ENCODE measurements around the gene DPH5. TPM values are rescaled to one million over a fixed set of nuclear protein-coding genes. Genes with fewer than 3 reads are reported as not detected.

The DPH5 gene
- total RNA-seq, 4 donors from 2014 or later, result 12.5 to 18.1 (median 15.1) TPM

DNA sequence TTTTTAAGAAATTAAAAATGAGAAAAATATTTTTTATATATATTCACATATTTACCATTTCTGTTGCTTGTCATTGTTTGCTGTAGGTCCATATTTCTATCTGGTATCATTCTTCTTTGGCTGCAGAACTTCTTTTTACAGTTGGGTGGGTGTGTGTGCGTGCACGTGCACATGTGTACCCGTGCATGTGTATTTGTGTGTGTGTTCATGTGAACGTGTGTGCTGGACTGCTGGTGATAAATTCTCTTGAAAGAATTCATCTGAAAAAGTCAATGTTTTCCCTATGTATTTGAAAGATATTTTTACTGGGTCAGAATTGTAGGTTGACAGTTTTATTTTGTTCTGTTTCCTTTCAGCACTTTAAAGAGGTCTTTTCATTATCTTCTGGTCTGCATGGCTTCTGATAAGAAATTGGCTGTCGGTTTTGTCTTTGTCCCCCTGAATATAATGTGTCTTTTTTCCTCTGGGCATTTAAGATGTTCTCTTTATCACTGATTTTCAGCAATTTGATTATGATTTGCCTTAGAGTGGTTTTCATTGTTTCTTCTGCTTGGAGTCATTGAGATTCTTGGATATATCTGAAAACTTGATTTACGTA is 34.5 kb upstream of the DPH5 start:
- WGBS, result 89% methylated on average over 6 of the region's 6 CpGs
- intact Hi-C loops (cut with DNase I), result no loop called here
- H3K9me3 ChIP-seq, result no peaks in the 10 kb centered on the region
- no peaks in the 10 kb centered on the region for H3K27me3 ChIP-seq
- no peaks in the 10 kb centered on the region for H3K36me3 ChIP-seq
- no peak overlapping the region for H3K4me3 ChIP-seq
- no peak overlapping the region for H3K27ac ChIP-seq (replicated peaks in 1 of 4)
- TF ChIP-seq, protein P1, sequence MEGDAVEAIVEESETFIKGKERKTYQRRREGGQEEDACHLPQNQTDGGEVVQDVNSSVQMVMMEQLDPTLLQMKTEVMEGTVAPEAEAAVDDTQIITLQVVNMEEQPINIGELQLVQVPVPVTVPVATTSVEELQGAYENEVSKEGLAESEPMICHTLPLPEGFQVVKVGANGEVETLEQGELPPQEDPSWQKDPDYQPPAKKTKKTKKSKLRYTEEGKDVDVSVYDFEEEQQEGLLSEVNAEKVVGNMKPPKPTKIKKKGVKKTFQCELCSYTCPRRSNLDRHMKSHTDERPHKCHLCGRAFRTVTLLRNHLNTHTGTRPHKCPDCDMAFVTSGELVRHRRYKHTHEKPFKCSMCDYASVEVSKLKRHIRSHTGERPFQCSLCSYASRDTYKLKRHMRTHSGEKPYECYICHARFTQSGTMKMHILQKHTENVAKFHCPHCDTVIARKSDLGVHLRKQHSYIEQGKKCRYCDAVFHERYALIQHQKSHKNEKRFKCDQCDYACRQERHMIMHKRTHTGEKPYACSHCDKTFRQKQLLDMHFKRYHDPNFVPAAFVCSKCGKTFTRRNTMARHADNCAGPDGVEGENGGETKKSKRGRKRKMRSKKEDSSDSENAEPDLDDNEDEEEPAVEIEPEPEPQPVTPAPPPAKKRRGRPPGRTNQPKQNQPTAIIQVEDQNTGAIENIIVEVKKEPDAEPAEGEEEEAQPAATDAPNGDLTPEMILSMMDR (IDR thresholded peaks at IDR 0.05), result no peak
- TF ChIP-seq EP300 (IDR thresholded peaks at IDR 0.05) (no peak), POLR2A (IDR thresholded peaks at IDR 0.05; ENCODE audit: low read depth) (no peak), POLR2AphosphoS5 (IDR thresholded peaks at IDR 0.05) (no peak)
- no peaks in the 10 kb centered on the region for H3K4me1 ChIP-seq
- no peak for DNase-seq (ENCODE audit: extremely low spot score)

DNA sequence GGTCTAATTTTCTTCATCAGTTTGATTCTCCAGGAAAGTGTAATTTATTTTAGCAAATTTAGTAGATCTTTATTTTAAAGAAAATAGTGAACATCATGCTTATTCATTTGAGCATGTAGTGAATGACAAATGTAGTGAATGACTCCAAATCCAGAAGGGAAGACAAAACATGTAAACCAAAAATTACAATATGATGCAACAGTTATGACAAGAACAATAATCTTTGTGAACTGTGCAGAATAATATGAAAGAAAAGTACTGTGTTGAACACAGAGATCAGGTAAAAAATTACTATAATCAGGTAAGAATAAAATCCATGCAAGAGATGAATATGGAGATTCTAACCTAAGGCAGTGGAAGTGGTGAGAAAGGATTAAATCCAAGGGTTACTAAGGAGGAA is 30.0 kb upstream of the DPH5 start:
- intact Hi-C loops (cut with DNase I), result no loop called here

DNA sequence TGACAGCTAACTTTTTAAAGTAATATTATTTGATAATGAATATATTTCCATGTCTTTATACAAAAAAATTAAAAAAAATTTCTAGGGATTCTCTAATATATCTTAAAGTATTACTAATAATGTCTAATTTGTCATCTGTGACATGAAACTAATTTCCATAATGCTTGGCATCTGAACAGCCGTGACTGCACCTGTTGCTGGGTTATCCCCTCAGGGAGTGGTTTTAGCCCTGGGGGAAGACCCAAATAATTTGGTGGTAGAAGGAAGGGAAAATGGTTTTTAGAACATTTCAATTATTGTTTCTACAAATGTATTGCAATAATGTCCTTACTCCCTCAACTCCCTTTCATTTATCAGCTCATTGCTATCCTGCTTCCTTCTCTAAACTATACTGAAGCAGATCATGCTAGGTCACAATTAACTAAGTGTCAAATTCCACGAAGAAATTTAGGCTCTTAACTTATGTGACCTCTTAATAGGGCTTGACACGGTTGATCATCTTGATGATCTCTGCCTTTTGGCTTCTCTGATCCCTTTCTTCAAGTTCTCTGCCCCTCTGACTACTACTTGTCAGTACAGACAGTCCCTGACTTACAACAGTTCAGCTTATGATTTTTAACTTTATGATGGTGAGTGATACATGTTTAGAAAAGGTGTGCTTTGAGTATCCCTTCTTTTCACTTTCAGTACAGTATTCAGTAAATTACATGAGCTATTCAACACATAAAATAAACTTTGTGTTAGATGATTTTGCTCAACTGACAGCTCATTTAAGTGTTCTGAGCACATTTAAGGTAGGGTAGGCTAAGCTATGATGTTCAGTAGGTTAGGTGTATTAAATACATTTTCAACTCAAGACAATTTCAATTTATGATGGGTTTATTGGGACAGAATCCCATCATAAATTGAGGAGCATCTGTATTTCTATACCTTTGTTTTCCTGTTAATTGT is 26.4 kb upstream of the DPH5 start:
- no peak overlapping the region for H3K4me3 ChIP-seq
- peaks cover 0 to 4% (median under 1%) of the 10 kb centered on the region in 4 donors for H3K4me1 ChIP-seq
- 73% methylated on average over 3 of the region's 3 CpGs for WGBS
- no peaks in the 10 kb centered on the region for H3K36me3 ChIP-seq
- H3K27me3 ChIP-seq, result no peaks in the 10 kb centered on the region
- H3K27ac ChIP-seq (replicated peaks in 1 of 4), result no peak overlapping the region
- DNase-seq (ENCODE audit: extremely low spot score), result no peak
- H3K9me3 ChIP-seq, result no peaks in the 10 kb centered on the region
- TF ChIP-seq, protein P1 (IDR thresholded peaks at IDR 0.05), result no peak
- TF ChIP-seq POLR2A (IDR thresholded peaks at IDR 0.05; ENCODE audit: low read depth) (no peak), POLR2AphosphoS5 (IDR thresholded peaks at IDR 0.05) (no peak), EP300 (IDR thresholded peaks at IDR 0.05) (no peak)
- intact Hi-C loops (cut with DNase I), result no loop called here

More for the DNA sequence above, 30.0 kb upstream of the DPH5 start:
- H3K27me3 ChIP-seq, result no peaks in the 10 kb centered on the region
- H3K4me1 ChIP-seq, result no peaks in the 10 kb centered on the region
- H3K36me3 ChIP-seq, result no peaks in the 10 kb centered on the region
- H3K9me3 ChIP-seq, result no peaks in the 10 kb centered on the region
- H3K4me3 ChIP-seq, result no peak overlapping the region
- TF ChIP-seq POLR2AphosphoS5 (IDR thresholded peaks at IDR 0.05) (no peak), EP300 (IDR thresholded peaks at IDR 0.05) (no peak), POLR2A (IDR thresholded peaks at IDR 0.05; ENCODE audit: low read depth) (no peak)
- TF ChIP-seq, protein P1 (IDR thresholded peaks at IDR 0.05), result no peak
- no peak for DNase-seq (ENCODE audit: extremely low spot score)
- no peak overlapping the region for H3K27ac ChIP-seq (replicated peaks in 1 of 4)

DNA sequence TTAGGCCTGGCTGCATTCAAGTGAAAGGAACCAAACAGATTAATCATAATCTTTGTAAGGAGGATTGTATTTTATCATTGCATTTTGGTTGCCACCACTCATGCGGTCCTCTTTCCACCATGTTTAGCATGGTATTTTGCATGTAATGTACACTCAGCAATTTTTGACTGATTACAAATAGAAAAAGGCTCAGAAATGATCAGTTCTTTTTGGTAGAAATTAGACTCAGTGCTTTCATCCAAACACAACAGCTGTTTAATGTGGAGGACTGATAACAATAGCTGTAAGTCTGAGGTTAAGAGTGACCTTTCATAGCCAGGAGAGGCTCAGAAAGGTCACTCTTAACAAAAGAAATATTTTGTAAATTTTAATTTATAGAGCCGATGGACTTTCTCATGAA is 25.3 kb upstream of the DPH5 start:
- H3K27me3 ChIP-seq, result no peaks in the 10 kb centered on the region
- intact Hi-C loops (cut with DNase I), result no loop called here
- TF ChIP-seq EP300 (IDR thresholded peaks at IDR 0.05) (no peak), POLR2A (IDR thresholded peaks at IDR 0.05; ENCODE audit: low read depth) (no peak), POLR2AphosphoS5 (IDR thresholded peaks at IDR 0.05) (no peak)
- TF ChIP-seq, protein P1 (IDR thresholded peaks at IDR 0.05), result no peak
- H3K4me1 ChIP-seq, result peaks cover 0 to 10% (median 7%) of the 10 kb centered on the region in 4 donors
- H3K27ac ChIP-seq (replicated peaks in 1 of 4), result no peak overlapping the region
- DNase-seq (ENCODE audit: extremely low spot score), result no peak
- 92% methylated on average over 2 of the region's 2 CpGs for WGBS
- H3K36me3 ChIP-seq, result no peaks in the 10 kb centered on the region
- no peak overlapping the region for H3K4me3 ChIP-seq
- H3K9me3 ChIP-seq, result no peaks in the 10 kb centered on the region

Data from esophagus muscularis mucosa (tissue), 4 donors.